ENCODE measurements around the gene RETN.

RETN gene

GRCh38 chr19:7685546-7686445 is 16.9 kb downstream of the RETN start:
- no peak for DNase-seq

- DNase-seq = no peak
Observed at GRCh38 chr19:7687177-7687576, 18.3 kb downstream of the RETN start.

DNA sequence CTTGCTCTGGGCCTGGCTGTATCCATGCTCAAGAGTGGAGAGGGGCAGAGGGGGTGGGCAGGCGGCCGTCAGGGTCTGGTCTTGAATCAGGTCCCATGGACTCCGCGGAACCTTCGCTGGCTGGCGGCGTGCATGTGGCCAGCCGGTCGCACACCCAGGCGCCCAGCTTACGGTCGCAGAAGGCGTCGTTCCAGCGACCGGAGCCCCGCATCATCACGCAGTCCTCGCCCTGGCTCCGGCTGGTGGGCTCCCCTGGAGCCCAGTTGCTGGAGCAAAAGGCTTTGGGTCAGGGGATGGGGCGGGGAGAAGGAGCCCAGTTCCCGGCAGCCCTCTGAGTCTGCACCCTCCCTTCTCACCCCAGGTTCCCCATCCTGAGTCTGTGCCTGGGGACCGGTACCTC is 20.3 kb downstream of the RETN start:
- DNase-seq = no peak

- DNase-seq = no peak
Observed at GRCh38 chr19:7690779-7691258, 22.0 kb downstream of the RETN start.

- no peak for DNase-seq
Observed at GRCh38 chr19:7691497-7691896, 22.6 kb downstream of the RETN start.

DNA sequence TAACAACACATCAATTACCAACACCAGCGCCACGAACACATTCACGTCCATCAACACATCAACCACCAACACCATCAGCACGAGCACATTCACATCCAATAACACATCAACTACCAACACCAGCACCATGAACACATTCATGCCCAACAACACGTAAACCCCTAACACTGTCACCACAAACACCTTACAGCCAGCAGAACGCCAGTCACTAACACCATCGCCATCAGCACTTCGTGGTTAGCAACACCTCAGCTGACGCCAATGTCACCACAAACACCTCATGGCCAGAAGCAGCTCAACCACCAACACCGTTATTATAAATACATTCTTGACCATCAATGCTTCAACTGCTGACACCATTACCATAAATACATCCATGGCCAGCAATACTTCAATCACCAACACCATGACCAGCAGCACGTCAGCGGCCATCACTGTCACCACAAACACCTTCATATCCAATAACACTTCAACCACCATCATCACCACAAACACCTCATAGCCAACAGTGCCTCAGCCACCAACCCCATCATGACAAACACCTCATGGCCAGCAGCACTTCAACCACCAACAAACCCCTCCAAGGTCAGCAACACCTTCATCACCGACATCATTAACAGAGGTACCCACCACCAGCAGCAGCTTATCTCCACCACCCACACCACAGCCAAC is 23.7 kb downstream of the RETN start:
- DNase-seq = no peak

GRCh38 chr19:7694499-7694898 is 25.6 kb downstream of the RETN start:
- DNase-seq = no peak

DNA sequence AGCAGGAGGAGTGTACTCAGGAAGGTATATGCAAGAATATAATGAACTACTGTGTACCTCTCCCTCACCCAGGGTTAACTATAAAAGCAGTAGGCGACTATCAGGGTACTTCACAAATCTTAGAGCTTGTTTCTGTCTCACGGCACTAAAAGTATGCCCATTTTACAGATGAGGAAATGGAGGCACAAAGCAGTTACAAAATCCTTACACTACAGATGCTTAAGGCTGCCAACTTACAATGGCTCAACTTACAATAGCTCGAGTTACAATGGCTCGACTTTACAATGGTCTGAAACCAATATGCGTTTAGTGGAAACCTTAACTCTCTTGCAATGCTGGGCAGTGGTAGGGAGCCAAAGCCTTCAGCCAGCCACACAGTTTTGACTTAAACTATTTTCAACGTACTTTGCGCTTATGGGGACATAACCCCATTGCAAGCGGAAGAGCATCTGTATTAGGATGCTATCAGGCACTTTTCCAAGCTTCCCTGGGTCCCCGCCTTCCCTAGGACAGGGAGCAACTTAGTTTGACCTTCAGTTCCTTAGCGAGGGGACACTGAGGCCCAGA is 29.0 kb downstream of the RETN start:
- DNase-seq = no peak

- DNase-seq = no peak
Observed at GRCh38 chr19:7698583-7698982, 29.7 kb downstream of the RETN start.

DNA sequence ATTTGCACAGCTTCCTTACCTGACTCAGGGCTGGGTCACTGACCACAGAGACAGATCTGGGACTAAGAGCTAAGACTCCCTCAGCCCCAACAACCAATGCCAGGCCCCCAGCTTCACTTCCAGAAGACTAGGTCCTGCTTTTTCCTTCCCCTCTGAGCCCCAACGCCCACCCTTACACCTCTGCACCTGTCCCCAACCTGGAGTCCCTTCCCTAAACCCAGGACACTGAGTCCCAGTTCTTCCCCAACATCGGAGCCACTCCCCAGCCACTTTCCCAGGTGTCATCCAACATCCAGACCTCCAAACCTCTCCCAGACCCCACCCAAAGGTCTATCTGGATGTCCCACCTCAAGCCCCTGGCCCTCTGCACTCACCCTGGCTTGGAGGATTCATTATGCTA is 30.2 kb downstream of the RETN start:
- no peak for DNase-seq

- no peak for DNase-seq
Observed at GRCh38 chr19:7699417-7700401, 30.9 kb downstream of the RETN start.

DNA sequence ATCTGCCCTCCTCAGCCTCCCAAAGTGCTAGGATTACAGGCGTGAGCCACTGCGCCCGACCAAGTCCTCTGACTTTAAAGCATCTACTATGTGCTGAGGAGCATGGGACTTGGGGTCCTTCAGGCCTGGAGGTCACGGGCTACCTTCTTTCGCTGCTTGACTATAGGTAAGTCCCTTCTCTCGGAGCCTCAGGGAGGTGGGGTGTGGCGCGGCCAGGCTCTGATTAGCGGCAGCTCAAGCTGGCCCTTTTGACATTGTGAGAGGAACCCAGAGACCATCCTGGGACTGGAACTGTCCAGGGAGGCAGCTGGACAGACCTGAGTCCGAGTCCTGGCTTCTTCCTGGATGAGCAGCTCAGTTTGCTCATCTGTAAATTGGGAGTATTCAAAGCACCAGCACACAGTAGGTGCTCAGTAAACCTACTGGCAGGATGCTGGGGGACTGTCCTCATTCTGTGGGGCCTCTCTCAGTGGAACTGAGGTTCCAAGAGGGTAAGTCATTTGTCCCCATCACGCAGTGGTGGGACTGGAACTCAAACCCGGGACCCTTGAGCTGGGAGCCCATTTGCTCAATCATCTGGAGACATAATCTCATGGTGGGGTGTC is 32.3 kb downstream of the RETN start:
- DNase-seq = no peak

DNA sequence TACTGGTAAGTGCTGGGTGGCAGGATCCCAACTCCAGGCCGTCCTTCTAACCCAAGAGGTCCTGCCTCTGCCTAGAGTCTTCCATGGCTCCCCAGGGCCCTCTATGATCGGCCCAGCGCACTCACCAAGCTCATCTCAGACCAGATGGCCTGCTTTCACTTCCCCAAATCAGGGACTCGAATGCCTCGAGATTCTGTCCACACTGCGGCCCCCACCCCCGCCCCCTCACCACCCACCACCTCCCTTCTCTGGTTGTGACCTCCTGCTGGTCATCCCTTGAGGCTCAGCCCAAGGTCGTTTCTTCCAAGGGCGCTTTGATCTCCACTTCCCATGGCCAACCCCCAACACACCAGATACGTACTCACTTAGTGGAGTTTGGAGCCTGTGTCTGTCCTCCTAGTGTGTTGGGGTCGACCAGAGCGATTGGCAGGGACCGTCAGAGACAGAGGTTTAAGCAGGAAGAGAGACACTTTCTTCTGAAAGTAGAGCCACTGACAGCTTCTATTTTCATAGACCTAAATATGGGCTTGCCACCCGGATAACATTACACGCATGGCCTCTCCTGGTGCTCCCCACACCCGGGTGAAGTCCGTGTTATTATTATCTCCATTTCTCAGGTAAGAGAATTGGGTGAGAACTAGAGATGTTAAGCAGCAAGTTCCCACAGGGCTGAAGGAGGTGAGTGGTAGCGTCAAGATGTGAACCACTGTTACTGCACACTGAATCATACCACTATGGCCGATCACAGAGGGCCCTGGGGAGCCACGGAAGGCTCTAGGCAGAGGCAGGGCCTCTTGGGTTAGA is 33.0 kb downstream of the RETN start, which contains the start of gene FCER2:
FCER2 (minus strand) TSS at position 478 of the 804 bp plus-strand sequence. CDS start 2,371 bp downstream, outside the sequence.
- DNase-seq = no peak

DNA sequence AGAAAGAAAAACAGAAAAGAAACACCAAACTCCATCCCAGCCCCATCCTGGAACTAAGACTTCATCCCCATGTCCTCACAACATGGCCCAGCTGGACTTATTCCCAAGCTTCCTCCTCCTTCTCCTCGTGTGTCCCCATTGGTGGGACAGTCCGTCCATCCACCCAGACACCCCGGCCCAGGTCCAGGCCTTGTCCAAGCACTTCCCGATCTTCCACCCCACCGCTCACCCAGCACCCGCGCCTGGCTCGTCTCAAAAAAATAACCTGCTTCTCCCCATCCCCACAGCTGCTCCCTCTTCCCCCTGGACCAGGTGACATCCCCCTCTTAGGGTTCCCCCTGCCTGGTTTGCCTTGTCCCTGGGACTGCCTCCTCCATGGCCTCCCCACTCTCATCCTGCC is 34.5 kb downstream of the RETN start:
- DNase-seq = no peak

DNA sequence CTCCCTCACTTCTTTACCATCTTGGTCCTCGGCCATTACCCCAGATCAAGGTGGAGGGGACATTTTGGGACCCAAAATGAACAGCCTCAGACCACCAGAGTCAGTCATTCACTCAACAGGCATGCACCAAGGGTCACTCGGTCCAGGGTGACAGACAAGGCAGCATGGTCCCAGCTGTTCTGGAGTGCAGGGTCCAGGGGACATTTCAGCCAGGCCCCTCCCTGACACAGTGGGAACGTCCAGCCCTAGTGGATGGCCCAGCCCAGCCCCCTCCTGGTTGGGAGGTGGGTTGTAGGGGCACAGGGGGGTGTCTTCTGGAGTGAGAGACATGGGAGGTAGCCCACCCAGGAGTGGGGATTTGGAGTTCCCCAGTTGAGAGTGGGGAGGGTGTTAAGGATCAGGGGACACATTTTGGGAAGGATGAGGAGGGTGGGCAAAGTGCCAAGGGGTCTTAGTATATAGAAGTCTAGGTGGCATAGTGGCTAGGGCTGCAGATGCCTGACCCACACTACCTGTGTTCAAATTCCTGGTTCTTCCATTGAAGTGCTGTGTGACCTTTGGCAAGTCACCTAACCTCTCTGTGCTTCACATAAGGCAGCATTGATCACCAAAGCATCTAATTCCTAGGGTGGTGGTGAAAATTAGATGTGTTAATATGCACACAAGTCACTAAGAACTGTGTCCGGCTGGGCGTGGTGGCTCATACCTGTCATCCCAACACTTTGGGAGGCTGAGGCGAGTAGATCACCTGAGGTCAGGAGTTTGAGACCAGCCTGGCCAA is 35.6 kb downstream of the RETN start:
- DNase-seq = no peak

- DNase-seq = no peak
Observed at GRCh38 chr19:7705387-7706187, 36.7 kb downstream of the RETN start.

DNA sequence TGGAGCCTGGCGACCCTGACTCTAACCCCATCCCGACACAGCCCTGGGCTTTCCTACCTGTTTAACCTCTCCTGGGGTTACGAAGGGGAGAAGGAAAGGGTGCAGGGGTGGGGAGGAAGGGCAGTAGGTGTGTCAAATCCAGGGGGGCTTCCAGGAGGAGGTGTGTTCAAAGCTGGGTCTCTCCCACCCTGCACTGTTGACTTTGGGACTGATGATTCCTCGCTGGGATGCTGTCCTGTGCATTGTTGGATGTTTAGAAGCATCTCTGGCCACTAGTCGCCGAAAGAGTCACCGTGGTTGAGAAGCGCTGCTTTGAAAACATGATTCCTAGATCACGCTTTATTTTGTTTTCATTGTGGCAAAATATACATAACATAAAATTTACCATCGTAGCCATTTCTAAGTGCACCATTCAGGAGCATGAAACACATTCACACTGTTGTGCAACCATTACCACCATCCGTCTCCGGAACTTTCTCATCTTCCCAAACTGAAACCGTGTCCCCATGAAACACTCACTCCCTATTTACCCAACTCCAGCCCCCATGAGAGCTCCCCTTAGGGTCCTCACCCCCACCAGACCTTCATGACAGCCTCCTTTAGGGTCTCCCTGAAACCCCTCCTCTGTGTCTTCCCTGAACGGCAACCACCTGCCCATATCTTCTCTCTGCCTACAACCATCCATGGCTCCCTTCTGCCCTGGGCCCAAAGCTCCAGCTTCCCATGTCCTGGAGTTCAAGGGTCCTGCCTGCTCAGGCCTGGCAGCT is 37.5 kb downstream of the RETN start:
- DNase-seq = no peak

GRCh38 chr19:7706955-7707456 is 38.2 kb downstream of the RETN start:
- no peak for DNase-seq

Data from NCI-H2107 (cell line).